ENCODE results near the gene ODAD4.
A peak's percentile ranks its signal among the peaks of the same experiment; 100 is the strongest.

The ODAD4 gene

DNA sequence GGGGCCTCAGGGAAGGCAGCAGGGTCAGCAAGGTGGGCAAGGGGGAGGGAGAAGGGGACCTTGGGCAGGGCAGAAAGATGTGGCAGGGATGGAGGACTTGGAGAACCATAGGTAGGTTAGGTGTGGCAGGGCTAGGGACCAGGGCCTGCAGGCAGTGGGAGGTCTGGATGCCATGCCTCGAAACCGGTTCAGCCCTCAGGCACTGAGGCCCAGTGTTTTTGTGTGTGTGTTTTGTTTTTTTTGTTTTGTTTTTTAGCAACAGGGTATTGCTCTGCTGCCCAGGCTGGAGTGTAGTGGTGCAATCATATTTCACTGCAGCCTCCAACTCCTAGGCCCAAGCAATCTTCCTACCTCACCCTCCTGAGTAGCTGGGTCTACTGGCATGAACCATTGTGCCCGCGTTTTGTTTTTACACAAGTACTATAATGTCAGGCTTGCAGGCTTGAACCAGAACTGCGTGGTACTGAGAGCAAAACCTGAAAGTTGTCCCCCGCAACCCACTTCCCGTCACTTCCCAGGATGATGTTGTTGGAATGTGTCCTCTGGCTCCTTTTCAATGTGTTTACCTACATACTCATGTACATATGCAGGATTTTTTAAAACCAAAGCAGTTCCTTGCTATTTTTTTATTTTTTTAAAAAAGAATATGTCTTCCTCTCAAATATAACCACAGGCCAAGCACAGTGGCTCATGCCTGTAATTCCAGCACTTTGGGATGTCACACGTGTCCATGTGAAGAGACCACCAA is 12.4 kb downstream of the ODAD4 start:
- no peak for DNase-seq

DNA sequence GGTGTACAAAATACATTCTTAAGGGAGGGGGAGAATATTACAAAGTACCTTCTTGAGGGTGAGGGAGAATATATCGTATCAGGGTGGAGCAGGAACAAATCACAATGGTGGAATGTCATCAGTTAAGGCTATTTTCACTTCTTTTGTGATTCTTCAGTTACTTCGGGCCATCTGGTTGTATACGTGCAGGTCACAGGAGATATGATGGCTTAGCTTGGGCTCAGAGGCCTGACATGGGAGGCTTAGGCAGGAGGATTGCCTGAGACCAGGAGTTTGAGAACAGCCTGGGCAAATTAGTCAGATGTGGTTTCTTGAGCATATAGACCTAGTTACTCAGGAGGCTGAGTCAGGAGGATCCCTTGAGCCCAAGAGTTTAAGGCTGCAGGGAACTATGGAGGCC is 13.1 kb downstream of the ODAD4 start:
- no peak for DNase-seq

DNA sequence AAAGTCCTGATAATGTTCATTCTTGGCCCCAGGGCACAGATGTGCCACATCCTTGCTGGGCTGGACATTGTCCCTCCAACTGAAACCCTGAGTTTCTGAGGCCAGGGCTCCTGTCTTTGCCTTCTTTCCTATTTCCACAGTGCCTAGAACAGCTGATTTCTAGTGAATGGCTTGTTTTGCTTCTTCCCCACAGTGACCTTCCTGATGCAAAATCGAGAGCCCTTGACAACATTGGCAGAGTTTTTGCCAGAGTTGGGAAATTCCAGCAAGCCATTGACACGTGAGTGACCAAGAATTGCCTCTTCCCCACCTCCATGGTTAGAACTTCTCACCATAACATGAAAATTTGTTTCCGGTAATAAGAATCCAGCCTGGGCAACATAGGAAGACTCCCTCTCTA is 14.5 kb downstream of the ODAD4 start:
- no peak for DNase-seq

DNA sequence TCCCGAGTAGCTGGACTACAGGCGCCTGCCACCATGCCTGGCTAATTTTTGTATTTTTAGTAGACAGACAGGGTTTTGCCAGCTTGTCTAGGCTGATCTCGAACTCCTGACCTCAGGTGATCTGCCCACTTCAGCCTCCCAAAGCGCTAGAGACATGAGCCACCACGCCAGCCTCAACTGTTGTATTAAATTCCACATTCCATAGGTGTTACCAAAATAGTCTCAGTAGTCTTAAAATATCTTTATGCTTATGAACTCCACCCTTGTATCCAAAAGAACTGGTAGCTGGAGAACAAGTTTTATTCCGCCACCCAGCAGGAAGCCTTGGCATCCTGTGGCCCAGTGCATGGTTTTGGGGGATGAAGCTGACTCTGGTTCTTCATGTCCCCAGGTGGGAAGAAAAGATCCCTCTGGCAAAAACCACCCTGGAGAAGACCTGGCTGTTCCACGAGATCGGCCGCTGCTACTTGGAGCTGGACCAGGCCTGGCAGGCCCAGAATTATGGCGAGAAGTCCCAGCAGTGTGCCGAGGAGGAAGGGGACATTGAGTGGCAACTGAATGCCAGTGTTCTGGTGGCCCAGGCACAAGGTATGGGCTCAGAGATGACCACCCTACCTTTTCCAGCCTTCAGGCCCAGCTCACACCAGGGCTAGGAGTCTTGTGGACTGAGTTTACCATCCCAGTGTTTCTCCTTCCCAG is 18.5 kb downstream of the ODAD4 start:
- DNase-seq = no peak

DNA sequence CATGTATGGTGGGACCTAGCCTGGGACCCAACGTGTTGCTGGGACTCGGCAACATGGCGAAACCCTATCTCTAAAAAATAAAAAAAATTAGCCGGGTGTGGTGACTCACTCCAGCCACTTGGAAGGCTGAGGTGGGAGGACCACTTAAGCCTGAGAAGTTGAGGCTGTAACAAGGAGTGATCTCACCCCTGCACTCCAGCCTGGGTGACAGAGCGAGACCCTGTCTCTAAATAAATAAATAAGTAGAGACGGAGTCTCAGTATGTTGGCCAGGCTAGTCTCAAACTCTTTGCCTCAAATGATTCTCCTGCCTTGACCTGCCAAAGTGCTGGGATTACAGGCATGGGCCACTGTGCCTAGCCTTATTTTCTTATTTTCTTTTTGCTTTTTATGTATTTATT is 26.1 kb downstream of the ODAD4 start:
- no peak for DNase-seq

DNA sequence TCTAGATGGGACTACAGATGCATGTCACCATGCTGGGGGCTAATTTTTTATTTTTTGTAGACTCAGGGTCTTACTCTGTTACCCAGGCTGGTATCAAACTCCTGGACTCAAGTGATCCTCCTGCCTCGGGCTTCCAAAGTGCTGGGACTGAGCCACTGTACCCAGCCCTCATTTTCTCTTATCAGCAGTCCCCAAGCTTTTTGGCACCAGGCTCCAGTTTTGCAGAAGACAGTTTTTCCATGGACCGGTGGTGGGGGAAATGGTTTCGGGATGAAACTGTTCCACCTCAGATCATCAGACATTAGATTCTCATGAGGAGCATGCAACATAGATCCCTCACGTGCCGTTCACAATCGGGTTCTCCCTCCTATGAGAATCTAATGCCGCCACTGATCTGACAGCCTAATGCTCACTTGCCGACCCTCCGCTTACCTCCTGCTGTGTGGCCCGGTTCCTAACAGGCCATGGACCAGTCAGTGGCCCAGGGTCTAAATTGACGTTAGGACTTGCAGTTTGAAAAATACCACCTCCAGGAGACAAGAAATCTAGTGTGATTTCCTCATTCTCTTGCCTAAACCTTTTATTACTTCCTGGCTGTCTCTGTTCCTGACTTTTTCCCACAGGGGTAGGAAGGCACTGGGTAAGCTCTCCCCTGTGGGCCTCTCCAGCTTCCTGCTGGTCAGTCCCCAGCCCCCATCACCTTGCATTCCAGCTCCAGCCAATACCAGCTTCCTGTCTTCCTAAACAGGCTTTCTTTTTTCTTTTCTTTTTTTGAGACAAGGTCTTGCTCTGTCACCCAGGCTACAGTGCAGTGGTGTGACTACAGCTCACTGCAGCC is 26.8 kb downstream of the ODAD4 start:
- DNase-seq = no peak

DNA sequence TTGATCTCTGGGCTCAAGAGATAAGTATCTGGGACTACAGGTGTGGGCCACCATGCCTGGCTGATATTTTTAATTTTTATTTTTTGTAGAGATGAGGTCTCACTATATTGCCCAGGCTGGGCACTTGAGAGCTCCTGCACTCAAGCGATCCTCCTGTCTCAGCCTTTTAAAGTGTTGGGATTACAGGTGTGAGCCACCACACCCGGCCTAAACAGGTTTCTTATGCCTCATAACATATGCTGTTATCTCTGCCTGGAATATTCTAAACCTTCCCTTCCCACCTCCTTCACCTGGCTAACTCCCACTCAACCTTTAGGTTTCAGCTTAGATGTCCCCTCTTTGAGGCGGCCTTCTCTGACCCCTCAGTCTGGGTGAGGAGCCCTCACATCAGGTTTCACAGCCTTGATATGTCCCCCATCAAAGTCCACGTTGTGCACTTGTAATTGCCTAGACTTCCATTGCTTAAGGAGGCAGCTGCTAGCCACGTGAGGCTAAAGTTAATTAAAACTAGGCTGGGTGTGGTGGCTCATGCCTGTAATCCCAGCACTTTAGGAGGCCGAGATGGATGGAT is 27.5 kb downstream of the ODAD4 start:
- no peak for DNase-seq

DNA sequence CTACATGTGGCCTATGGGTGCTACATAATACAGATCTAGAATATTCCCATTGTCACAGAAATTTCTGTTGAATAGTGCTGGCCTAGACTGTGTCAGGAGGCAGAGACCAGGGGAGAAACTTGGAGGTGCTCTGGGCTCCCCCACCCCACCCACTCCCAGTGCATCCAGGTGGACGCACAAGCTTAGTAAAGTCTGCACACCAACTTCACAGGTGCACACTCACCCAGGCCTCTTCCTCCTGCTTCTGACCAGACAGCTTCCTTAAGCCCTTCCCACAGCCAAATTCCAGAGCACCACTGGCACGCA is 28.6 kb downstream of the ODAD4 start:
- no peak for DNase-seq

DNA sequence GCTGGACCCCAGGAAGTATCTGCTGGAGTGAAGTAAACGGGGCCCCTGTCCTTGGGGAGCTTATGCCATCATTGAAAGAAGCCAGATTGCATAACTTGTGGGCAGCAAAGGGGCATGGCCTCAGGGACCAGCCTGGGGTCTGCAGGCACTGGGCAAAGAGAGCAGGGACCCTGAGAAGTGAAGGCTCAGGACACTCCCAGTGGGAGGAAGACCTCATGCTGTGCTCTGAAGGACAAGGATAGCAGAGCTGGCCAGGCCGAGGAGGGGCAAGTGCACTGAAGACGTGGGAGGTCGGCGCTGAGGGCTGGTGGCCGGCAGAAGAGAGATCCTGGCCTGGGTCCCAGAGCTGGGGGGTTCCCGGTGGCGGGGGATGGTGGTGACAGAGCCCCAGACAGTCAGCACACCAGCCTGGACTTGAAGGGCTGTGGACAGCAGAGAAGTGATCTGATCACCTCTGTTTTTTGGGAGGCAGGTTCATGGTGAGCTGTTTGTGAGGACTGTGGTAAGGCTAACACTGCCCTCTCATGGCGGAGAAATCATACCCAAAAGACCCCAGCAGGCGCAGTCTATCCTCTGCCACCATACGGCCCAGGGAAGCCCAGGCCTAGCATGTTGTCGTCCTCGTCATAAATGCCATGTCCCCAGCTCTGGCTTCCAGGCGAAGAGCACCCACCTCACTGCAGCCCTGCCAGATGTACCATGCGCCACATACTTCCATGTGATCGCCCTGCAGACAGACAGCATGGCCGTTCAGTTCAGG is 29.1 kb downstream of the ODAD4 start:
- DNase-seq = no peak

DNA sequence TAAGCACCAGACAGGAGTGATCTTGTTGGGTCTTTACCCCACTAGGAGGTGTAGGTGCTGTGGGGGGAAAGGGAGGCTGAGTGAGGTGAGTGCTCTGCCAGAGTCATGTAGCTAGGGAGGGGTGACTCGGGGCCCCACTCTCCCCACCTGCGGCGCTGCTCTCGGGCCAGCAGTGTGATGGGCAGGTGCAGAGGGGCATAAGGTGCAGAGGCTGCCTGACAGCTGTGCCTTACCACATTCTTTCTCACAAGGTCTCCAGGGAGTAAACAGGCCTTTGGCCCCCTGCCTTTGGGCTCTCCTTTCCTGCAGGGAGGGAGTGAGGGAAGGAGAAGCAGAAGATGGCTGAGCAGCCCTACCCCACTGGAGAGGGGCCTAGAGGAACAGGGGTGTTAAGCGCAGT is 31.7 kb downstream of the ODAD4 start:
- no peak for DNase-seq

DNA sequence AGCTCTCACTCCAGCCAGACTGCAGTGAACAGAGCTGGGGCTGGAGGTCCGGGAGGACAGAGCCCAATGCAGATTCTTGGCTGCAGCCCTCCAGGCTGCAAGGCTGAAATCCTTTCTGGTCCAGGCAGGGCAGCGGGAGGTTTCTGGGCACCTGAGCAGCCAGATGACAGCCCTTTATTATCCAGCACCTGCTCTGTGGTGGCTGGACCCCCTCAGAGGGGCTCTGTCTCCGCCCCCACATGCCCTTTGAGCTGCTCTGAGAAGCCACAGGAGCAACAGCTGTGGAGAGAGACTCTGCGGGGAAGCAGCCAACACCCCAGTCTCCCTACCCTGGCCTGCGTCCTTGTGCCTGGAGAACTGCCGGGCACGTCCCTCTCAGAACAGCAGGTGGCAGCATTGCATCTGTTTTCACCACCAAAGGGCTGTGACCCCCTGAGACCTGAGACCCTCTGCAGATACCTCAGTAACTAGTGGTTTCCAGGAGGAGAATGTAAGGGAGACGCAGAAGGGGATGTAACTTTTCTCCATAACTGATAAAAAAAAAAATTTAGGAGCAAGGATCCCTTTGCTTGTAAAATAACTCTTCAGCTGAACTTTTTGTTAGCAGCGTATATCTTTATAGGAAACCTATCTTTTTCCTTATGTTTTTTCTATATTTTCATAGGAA is 32.5 kb downstream of the ODAD4 start:
- DNase-seq = peak; percentile 68

DNA sequence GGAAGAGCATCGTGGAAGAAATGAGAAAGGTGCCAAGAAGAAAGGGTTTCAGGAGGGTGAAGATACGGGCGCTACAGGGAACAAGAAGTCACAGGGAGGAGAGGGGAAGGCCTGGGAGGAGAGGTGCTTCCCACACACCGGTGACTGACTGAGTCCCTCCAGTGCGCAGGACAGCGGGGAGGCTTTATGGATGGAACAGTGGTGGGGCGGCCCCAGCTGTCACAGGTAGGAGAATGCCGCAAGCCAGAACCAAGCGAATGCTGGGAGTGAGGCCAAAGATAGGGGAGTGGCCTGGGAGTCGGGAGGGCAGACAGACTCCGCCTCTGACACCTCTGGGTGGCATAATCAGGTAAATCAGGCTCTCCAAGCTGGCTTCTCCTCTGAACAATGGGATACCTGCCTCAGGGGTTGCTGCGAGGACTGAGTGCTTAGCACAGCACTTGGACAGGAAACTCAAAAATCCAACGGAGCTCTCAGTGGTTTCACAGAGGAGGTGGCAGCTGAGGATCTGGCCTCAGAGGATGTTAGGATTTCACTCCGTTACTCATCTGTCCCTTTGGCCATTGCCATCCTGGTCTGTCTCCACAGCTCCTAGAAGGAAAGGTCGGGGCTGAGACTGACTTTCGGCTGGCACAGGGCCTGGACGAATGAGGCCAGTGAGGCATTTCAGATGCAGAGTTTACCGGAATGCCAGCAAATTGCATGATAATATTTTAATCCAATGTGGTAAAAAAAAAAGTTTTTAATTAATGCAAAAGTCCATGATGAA is 35.5 kb downstream of the ODAD4 start:
- peak; percentile 66 for DNase-seq

DNA sequence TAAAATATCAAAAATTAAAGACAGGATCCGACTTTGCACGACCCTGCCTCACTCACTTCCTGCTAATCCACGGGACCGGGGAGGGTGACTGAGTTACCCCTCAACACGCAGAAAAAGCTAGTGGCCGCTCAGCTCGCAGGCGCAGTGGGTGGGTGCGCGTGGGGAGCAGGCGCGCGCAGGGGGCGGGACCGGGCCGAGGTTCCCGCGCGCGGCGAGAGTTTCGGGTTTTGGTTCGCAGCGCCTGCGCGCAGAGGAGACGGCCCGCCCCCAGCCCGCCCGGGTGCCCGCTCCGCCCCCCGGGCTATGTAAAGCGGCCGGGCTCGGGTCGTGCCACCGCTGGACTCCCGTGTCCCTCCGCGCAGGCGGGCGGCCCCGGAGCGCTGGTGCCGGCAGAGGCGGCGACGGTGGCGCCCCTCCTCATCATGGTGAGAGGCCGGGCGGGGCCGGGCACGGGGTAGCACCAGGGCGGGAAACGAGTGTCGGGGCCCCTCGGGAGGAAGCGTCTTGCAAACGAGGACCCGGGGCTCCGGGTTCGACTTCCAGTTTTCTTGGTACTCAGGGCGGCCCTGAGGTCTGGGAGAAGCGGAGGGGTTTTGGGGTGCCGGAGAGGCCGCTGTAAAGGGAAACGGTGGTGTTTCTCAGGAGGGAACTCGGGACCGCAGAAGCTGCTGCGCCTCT is 36.2 kb downstream of the ODAD4 start, which contains the start of gene CNP:
Gene CNP (plus strand): TSS at position 333 of the 678 bp plus-strand sequence. CDS start 90 bp downstream, at position 423.
- DNase-seq = peak; percentile 89

DNA sequence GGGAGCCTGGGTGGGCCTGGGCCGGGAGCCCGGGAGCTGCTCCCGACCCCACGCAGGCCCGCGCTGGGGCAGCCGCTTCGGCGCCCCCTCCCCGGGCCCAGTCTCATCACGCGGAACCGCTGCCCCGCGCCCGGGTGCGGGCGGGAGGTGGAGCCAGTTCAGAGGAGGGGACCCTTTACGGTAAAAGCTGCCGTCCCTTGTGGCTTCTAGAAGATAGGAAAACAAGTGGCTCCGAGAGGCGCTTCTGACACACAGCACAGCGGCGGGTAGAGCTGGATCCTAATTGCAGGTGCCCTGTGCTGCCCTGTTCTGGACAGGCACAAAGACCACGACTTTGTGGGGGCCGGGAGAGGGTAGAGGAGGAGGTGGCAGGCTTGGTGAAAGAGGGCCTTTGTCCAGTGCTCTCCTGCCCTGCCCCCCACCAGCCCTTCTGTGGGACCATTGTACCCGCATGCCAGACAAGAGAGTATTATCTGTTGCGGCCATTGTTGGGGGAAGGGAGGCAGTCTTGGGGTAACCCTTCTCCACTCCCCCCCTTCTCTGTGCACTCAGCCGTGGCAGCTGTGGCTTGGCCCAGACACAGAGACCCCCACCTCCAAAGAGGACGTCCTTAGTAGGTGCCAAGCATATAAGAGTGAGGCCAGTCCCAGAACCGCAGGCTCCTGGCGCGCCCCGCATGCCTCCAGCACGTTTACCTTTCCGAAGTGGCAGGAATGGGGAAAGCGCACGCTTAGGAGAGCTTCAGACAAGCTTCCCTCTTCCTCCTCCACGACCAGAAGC is 36.9 kb downstream of the ODAD4 start:
- no peak for DNase-seq

DNA sequence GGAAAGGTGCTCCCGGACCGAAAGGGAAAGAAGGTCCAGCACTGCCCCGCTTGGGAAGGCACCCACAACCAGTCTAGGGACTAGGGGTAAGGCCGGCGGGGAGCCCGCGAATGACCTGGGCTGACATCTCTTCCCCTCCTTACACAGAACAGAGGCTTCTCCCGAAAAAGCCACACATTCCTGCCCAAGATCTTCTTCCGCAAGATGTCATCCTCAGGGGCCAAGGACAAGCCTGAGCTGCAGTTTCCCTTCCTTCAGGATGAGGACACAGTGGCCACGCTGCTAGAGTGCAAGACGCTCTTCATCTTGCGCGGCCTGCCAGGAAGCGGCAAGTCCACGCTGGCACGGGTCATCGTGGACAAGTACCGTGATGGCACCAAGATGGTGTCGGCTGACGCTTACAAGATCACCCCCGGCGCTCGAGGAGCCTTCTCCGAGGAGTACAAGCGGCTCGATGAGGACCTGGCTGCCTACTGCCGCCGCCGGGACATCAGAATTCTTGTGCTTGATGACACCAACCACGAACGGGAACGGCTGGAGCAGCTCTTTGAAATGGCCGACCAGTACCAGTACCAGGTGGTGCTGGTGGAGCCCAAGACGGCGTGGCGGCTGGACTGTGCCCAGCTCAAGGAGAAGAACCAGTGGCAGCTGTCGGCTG is 37.6 kb downstream of the ODAD4 start:
- no peak for DNase-seq

DNA sequence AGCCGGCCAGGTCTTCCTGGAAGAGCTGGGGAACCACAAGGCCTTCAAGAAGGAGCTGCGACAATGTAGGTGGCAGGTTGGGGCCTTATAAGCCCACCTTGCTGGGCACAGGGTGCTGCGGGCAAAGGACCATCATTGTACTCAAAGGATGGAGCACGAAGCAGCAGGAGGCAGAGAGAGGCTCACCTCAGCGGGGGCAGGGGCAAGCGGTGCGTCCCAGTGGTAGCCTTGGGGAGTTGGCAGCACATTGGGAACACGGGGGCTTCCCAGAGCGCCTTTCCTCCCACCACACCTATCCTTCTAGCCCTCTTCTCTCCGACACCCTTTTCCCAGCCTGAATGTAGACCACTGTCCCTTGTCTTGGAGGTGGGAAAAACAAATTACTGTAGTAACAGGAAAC is 38.3 kb downstream of the ODAD4 start:
- DNase-seq = no peak

DNA sequence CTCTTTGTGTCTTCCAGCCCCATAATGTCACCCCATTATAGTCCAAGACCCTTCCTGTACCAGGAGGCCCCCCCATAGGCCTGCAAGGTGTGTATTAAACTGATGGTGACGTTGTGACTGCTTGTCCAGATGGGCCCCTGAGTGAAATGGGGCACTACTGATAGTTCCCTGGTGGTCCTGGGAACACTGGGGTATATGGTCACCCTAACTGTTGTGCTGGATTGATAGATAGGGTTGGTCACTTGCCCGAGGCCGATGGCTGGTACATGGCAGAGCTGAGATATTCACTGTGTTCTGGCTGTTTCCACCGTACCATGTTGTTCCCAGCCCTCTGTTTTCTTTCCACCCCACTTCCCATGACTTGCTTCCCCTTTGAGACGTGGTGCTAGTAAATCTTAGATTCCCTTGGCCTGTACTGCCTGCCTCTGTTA is 40.5 kb downstream of the ODAD4 start:
- no peak for DNase-seq

DNA sequence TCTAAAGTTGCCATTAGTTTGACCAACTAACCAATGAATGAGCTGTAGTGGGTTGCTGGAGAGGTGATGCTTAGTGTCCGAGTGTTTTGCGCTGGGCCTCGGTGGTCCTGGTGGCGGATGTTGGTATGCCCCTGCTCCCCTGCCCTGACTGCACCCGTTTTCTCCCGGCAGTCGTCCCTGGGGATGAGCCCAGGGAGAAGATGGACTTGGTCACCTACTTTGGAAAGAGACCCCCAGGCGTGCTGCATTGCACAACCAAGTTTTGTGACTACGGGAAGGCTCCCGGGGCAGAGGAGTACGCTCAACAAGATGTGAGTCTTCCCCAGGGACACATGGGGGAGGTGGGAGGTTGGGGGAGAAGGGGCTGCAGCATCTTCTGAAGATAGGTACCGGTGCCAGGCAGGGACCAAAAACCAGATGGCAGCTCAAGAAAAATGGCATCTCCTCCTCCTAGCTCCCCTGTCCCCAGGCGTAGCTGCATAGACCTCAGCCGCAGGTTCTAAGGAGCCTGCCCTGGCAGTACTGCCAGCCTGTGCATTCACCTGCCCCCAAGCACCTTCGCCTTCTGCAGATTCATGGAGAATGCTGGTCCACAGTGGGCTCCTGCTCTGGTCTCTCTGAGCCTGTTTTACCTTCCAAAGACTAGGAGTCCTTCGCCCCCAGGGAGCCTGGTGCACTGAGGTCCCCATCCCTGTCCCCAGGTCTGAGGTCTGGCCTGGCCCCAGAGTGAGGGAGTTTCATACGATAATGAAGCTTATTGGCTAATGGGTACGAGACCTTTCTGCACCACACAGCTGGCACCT is 41.5 kb downstream of the ODAD4 start:
- DNase-seq = no peak

Data from CD4-positive, alpha-beta T cell treated with Interferon gamma for 1 hour (primary cell).